Coronary artery (tissue), 2 donors: Measurements from ENCODE around the gene GPR108.

Source experiments
- DNase-seq: peaks from one replicate; pipeline ENCODE4 v3.0.0-alpha.2; 2017; ENCODE audit warnings: low spot score
- H3K27ac ChIP-seq, 2 donors: fragments of 200-600 bp; sonication (generic); one replicate each; pipeline ENCODE4 v1.5.1; 2016 to 2019
- H3K4me3 ChIP-seq: fragments of 200-600 bp; sonication (generic); 2 replicates; pipeline ENCODE4 v1.5.1; 2016; ENCODE audit warnings: mild to moderate bottlenecking, moderate library complexity
- CTCF ChIP-seq: fragments of 200-600 bp; sonication (generic); IDR thresholded peaks from one replicate; pipeline ENCODE4 v1.5.1; 2019; ENCODE audit warnings: antibody characterized with exemption

The GPR108 gene

GRCh38 chr19:6739390-6739882 is 2.1 kb upstream of the GPR108 start, which contains the start of gene TRIP10:
Gene TRIP10, plus strand, starts transcription at chr19:6739680. Its CDS starts 82 bp downstream, at chr19:6739762.
- peak; percentile 90 for DNase-seq
- Histone ChIP-seq H3K27ac (peak within 1 kb of the TSS; percentile 91 to 97), H3K4me3 (peak within 1 kb of the TSS; percentile 92)
- TF ChIP-seq CTCF, result no peak

- peak overlapping the region; percentile 81 to 97 for H3K27ac ChIP-seq
- no peak for TF ChIP-seq CTCF
- no peak for DNase-seq
- H3K4me3 ChIP-seq, result peak overlapping the region; percentile 92
Measured at GRCh38 chr19:6738787-6739389, 1.5 kb upstream of the GPR108 start.

- H3K27ac ChIP-seq, result peak overlapping the region; percentile 81 to 97
- peak overlapping the region; percentile 92 for H3K4me3 ChIP-seq
- TF ChIP-seq CTCF, result no peak
- DNase-seq, result peak; percentile 89
Measured at GRCh38 chr19:6737873-6738786, 750 bp upstream of the GPR108 start.

GRCh38 chr19:6736917-6737283 is 480 bp downstream of the GPR108 start:
- no peak for TF ChIP-seq CTCF
- Histone ChIP-seq H3K27ac (peak overlapping the region; percentile 97 to 99), H3K4me3 (peak overlapping the region; percentile 96)
- DNase-seq, result no peak

- DNase-seq, result peak; percentile 89
- TF ChIP-seq CTCF, result no peak
- peak overlapping the region; percentile 97 to 99 for H3K27ac ChIP-seq
- H3K4me3 ChIP-seq, result peak overlapping the region; percentile 96
Measured at GRCh38 chr19:6736169-6736916, 1.0 kb downstream of the GPR108 start.

- no peak for TF ChIP-seq CTCF
- no peak for DNase-seq
- Histone ChIP-seq H3K27ac (peak overlapping the region in 1 of 2 donors; percentile 99), H3K4me3 (no peak overlapping the region)
Measured at GRCh38 chr19:6735181-6735911, 2.0 kb downstream of the GPR108 start.
